ENCODE measurements around the gene AQP1. TPM values are rescaled to one million over a fixed set of nuclear protein-coding genes. Genes with fewer than 3 reads are reported as not detected.

The AQP1 gene
- total and polyA plus RNA-seq, 10 of the 15 experiments (the other 5 are each of a cell fraction or from before 2014, with no cell fraction given) = 0.03 to 0.64 TPM; not detected in 8

DNA sequence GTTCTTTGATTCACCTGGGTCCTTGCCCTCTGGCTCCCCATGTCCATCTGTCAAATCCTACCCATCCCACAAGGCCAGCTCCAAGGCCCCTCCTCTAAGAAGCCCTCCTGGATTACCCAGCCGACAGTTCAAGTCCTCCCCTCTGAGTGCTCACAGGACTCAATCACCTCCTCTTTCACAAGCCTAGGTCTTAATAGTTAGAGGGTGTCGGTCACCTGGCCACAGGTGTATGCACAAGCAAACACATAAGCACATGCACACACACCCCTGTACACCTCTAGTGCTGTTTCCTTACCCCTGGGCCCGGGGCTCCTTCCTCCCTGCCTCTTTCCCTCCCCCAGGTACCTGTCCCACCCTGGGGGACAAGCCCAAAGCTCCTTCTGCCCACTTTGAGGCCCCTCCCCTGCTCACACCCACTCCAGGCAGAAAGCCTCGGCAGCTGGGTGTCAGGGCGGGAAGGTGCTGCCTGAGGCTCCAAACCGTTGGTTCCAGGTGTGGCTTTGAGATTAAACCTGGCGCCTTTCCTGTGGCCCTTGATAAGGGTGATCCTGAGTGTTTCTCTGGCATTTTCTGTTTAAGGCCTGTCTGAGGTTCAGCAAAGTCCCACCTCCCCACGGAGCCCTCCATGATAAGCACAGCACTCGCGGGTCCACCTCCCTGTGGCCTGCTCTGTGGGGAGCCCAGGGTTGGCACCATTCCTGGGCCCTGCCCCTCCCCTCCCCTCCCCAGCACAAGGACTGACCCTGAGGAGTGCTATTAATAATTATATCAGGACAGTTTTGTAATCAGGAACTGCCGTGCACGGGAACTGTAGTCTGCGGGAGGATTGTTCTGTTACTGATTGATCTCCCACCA, 14.6 kb upstream of the AQP1 start:
- no TSS peak for BruUV-seq (replicated peaks)
- CTCF ChIA-PET = interaction anchor here (0.6 kb wide), 1 partner anchor 42 kb away, joined by 3 read pairs; no protein-coding TSS in a partner anchor

More for the DNA sequence above, 14.6 kb upstream of the AQP1 start:
- ChIA-PET RAD21 (ENCODE audit: unreplicated experiment) (no interaction called here), SMC1A (ENCODE audit: uncharacterized antibody, unreplicated experiment) (interaction anchor here (1.5 kb wide), 1 partner anchor 34 kb away, joined by 3 read pairs; no protein-coding TSS in a partner anchor), POLR2A (interaction anchor here (0.5 kb wide), 1 partner anchor 1093 kb away, joined by 3 read pairs; no protein-coding TSS in a partner anchor)
- H3K9ac ChIP-seq (ENCODE audit: control insufficient read depth, insufficient read depth, low read length) = no peak overlapping the region
- H3K4me1 ChIP-seq (ENCODE audit: control insufficient read depth, insufficient read depth, low read length) = no peaks in the 10 kb centered on the region
- TF ChIP-seq, protein P1, sequence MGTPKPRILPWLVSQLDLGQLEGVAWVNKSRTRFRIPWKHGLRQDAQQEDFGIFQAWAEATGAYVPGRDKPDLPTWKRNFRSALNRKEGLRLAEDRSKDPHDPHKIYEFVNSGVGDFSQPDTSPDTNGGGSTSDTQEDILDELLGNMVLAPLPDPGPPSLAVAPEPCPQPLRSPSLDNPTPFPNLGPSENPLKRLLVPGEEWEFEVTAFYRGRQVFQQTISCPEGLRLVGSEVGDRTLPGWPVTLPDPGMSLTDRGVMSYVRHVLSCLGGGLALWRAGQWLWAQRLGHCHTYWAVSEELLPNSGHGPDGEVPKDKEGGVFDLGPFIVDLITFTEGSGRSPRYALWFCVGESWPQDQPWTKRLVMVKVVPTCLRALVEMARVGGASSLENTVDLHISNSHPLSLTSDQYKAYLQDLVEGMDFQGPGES (IDR thresholded peaks at IDR 0.05) = no peak
- TF ChIP-seq RCOR1 (conservative IDR thresholded peaks at IDR 0.05; ENCODE audit: low read depth, low read length) (no peak), MTA3 (IDR thresholded peaks at IDR 0.05; ENCODE audit: borderline replicate concordance, low read length) (no peak), SMARCA5 (IDR thresholded peaks at IDR 0.05) (no peak), KDM1A (IDR thresholded peaks at IDR 0.05; ENCODE audit: borderline replicate concordance) (no peak), RFX5 (IDR thresholded peaks at IDR 0.05; ENCODE audit: low read depth, low read length) (no peak)
- TF ChIP-seq, protein P2, sequence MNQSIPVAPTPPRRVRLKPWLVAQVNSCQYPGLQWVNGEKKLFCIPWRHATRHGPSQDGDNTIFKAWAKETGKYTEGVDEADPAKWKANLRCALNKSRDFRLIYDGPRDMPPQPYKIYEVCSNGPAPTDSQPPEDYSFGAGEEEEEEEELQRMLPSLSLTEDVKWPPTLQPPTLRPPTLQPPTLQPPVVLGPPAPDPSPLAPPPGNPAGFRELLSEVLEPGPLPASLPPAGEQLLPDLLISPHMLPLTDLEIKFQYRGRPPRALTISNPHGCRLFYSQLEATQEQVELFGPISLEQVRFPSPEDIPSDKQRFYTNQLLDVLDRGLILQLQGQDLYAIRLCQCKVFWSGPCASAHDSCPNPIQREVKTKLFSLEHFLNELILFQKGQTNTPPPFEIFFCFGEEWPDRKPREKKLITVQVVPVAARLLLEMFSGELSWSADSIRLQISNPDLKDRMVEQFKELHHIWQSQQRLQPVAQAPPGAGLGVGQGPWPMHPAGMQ (IDR thresholded peaks at IDR 0.05; ENCODE audit: borderline replicate concordance) = no peak
- TF ChIP-seq, protein P3, sequence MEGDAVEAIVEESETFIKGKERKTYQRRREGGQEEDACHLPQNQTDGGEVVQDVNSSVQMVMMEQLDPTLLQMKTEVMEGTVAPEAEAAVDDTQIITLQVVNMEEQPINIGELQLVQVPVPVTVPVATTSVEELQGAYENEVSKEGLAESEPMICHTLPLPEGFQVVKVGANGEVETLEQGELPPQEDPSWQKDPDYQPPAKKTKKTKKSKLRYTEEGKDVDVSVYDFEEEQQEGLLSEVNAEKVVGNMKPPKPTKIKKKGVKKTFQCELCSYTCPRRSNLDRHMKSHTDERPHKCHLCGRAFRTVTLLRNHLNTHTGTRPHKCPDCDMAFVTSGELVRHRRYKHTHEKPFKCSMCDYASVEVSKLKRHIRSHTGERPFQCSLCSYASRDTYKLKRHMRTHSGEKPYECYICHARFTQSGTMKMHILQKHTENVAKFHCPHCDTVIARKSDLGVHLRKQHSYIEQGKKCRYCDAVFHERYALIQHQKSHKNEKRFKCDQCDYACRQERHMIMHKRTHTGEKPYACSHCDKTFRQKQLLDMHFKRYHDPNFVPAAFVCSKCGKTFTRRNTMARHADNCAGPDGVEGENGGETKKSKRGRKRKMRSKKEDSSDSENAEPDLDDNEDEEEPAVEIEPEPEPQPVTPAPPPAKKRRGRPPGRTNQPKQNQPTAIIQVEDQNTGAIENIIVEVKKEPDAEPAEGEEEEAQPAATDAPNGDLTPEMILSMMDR (IDR thresholded peaks at IDR 0.05 in 2 of 3, conservative IDR thresholded peaks at IDR 0.05 in 1 of 3; ENCODE audit: control insufficient read depth in 2 of 3, extremely low read depth in 1 of 3, insufficient read depth in 1 of 3, low read depth in 3 of 3, low read length in 3 of 3) = no peak
- no peaks in the 10 kb centered on the region for H4K20me1 ChIP-seq (ENCODE audit: control insufficient read depth, insufficient read depth)
- DNase-seq (ENCODE audit: low read depth, low spot score) (no peak), ATAC-seq (no peak), FAIRE-seq (no peak)
- H3K4me2 ChIP-seq (ENCODE audit: control insufficient read depth, insufficient read depth) = no peak overlapping the region
- intact Hi-C loops (cut with micrococcal nuclease; ENCODE audit: unreplicated experiment) = no loop called here
- H3K79me2 ChIP-seq (ENCODE audit: control insufficient read depth, insufficient read depth, low read length) = no peaks in the 10 kb centered on the region
- peaks cover 0 to 2% of the 10 kb centered on the region in 2 experiments; a peak in 3 of 4 replicates for H3K27me3 ChIP-seq (replicated peaks in 1 of 2; ENCODE audit: control insufficient read depth in 2 of 2, insufficient read depth in 2 of 2, low read length in 1 of 2)
- WGBS (ENCODE audit: insufficient coverage, insufficient replicate concordance, low lambda C conversion rate, missing lambda C conversion rate) = 45% methylated on average over 13 of the region's 13 CpGs
- in situ Hi-C loops (cut with MboI) = no loop called here
- H3K4me3 ChIP-seq = no peak overlapping the region
- H2AFZ ChIP-seq (ENCODE audit: control insufficient read depth, low read depth, low read length) = no peak overlapping the region
- H3K36me3 ChIP-seq (ENCODE audit: control insufficient read depth in 2 of 2, insufficient read depth in 2 of 2, low read length in 1 of 2) = no peaks in the 10 kb centered on the region
- no peaks in the 10 kb centered on the region for H3K9me3 ChIP-seq (replicated peaks; ENCODE audit: control insufficient read depth, insufficient read depth, low read length)
- H3K27ac ChIP-seq (ENCODE audit: control insufficient read depth, insufficient read depth) = no peak overlapping the region
